ENCODE data around the gene CHCHD1.
"Not testable (repeated sequence)": the region's sequence is repeated elsewhere in the genome, so short reads cannot be mapped to it uniquely, and the experiment has no call there.

CHCHD1 gene

GRCh38 chr10:73814276-73814895 is 32.5 kb downstream of the CHCHD1 start:
- no peak for DNase-seq

GRCh38 chr10:73814896-73815718 is 33.3 kb downstream of the CHCHD1 start:
- DNase-seq = no peak

- no peak for DNase-seq
Observed at GRCh38 chr10:73815719-73816030, 33.8 kb downstream of the CHCHD1 start.

DNA sequence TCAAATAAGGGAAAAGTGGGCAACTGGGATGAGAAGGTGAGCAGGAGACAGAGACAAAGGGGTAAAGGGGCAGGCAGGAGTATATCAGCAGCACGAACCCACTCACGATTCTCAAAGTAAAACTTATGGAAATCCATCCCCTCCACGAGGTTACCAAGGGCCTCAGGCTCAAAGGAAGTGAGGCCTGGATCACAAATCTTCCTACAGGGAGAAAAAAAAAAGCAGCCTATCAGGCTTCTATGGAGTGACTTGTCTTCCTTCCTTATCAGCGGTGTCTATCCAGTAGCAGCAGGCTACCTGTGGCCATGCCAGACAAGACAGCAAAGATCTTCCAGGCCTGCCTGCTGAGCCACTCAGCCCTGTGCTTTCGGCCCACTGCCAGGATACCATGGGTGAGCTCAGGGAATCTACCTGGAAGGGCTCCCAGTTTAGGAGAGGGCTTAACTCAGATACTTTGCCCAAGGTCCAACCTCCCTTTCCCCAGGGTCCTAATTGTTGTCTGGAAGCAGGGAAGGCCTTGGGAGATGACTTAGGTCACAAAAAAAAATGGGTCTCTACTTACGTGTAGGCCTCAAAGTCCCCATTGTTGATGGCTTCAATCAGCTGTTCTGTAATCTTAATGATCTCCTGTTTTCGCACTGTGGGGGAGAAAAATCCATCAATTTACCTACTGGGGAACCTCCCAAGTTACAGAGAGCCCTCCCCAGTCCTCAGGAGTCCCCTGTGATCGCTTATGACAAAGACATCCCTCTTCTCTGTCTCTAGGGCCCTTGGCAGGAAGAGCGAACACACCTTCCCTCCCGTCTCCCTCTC is 35.3 kb downstream of the CHCHD1 start:
- DNase-seq = no peak

- no peak for DNase-seq
Observed at GRCh38 chr10:73817826-73818225, 36.0 kb downstream of the CHCHD1 start.

DNA sequence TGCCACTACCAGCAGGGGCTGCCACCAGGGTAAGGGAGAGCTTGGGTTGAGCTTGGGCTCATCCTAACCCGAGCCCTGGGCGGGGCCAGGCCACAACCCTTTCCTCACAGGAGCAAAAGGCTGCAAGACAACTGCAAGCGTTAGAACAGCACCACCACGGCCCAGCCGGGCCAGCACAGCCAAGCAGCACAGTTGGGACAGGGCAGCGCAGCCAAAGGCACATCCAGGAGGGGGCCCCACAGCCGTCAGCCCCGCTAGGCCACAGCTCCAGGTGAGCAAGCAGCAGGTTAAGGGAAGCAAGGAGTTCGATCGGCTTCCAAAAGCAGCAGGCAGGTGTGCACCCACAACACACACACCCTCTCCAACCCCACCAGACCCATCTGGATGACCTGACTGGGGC is 36.6 kb downstream of the CHCHD1 start:
- no peak for DNase-seq

- DNase-seq = no peak
Observed at GRCh38 chr10:73819081-73819480, 37.2 kb downstream of the CHCHD1 start.

- DNase-seq = no peak
Observed at GRCh38 chr10:73819513-73820093, 37.8 kb downstream of the CHCHD1 start.

DNA sequence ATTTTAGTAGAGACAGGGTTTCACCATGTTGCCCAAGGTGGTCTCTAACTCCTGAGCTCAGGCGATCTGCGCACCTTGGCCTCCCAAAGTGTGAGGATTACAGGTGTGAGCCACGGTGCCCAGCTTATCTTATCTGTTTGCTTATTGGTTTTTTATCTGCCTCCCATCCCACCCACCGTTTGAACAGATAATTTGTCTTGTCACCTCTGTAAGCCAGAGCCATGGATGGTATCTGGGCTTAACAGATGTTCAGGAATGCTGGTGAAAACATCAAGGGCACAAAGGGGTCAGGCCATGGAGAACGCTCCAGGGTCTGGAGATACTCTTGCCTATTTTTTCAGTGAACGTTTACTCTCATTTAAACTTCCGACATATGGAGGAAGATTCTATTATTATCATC is 41.5 kb downstream of the CHCHD1 start:
- DNase-seq = no peak

- DNase-seq = no peak
Observed at GRCh38 chr10:73824146-73824725, 42.4 kb downstream of the CHCHD1 start.

DNA sequence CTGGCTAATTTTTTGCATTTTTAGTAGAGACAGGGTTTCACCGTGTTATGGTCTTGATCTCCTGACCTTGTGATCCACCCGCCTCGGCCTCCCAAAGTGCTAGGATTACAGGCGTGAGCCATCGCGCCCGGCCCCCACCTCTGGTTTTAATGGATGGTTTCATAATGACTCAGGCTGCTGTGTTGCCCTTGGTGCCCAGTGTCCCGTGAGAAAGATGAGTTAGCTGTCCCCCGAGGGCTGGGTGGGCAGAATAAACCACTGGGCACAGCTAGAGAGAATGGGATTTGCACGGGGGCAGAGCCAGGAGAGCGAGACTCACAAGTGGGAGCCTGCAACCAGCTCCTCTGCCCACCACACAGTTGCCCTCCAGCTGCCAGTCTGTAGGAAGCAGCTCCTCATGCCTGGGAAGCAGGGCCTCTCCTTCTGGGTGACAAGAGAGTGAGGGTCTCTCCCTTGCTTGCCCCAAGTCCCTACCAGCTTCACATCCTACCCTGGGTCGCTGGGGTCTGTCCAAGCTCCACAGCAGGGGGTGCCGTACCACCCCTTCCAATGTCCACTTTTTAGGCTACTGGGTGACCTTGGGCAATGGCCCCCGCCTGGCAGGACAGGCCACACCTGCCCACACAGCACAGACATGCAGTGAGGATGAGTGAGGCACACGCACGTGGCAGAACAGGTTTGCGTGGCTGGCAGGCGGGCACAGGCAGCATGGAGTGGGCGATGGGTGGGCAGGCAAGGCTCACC is 45.7 kb downstream of the CHCHD1 start:
- DNase-seq = no peak

DNA sequence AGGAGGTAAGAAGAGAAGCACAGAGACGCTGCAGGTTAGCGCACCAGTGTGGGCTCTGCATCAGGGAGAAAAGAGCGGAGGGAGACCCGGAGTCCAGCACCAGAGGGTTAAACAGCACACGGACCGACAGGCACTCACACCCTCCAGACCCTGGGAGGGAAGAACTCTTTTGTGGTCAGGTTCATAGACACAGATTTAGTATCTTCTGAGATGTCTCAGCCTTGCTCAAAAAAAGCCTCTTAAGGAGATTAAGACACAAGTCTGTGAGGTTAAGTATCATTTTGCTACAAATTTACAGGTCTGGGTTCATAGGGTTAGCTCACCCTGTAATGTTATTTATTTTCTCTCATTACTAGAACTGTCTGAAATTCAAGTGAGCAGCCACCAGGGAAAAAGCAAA is 46.3 kb downstream of the CHCHD1 start:
- no peak for DNase-seq

DNA sequence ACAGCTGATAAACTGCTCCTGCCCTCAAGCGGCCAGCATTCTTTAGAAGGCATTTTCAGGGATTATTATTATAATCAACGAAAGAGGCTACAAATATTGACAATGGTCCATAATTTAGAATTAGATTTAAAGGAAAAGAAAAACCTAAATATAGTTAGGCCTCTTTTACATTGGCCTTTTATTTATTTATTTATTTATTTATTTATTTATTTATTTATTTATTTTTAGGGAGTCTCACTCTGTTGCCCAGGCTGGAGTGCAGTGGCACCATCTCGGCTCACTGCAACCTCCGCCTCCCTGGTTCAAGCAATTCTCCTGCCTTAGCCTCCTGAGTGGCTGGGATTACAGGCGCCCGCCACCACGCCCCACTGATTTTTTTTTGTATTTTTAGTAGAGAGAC is 47.2 kb downstream of the CHCHD1 start:
- not testable (repeated sequence) for DNase-seq

Measured in activated CD4-positive, CD25-positive, alpha-beta regulatory T cell treated with anti-CD3 and anti-CD28 coated beads, Interleukin-2, amount 50 U/mL, for 72 hours (primary cell).